HT-29 (cell line): Measurements from ENCODE around the gene DENND1A. TPM values are rescaled to one million over a fixed set of nuclear protein-coding genes. Genes with fewer than 3 reads are reported as not detected.
"Not testable (repeated sequence)": the region's sequence is repeated elsewhere in the genome, so short reads cannot be mapped to it uniquely, and the experiment has no call there.

ENCODE experiments used
- DNase-seq: peaks from one replicate; pipeline ENCODE4 v3.0.0-alpha.2; 2015; ENCODE audit warnings: low spot score
- total RNA-seq: library from RNA; depleted of rRNA; stranded (reverse); fragments of >200 nt; shearing (Covaris generic); gene quantifications from 2 replicates; pipeline ENCODE4 v1.2.3, GENCODE V29; 2014

DENND1A gene
- total RNA-seq, 1 experiment from 2014 or later: 17.9 TPM

GRCh38 chr9:123728571-123728970 is 201.4 kb downstream of the DENND1A start:
- not testable (repeated sequence) for DNase-seq

GRCh38 chr9:123727332-123727731 is 202.6 kb downstream of the DENND1A start:
- no peak for DNase-seq

GRCh38 chr9:123725389-123725788 is 204.5 kb downstream of the DENND1A start:
- no peak for DNase-seq

GRCh38 chr9:123724211-123724796 is 205.6 kb downstream of the DENND1A start:
- DNase-seq: peak; percentile 12

- DNase-seq: no peak
Observed at GRCh38 chr9:123723135-123723875, 206.6 kb downstream of the DENND1A start.

GRCh38 chr9:123722378-123722777 is 207.5 kb downstream of the DENND1A start:
- no peak for DNase-seq

- DNase-seq: no peak
Observed at GRCh38 chr9:123718188-123718587, 211.7 kb downstream of the DENND1A start.

- DNase-seq: no peak
Observed at GRCh38 chr9:123717581-123718175, 212.2 kb downstream of the DENND1A start.

- no peak for DNase-seq
Observed at GRCh38 chr9:123716339-123716945, 213.5 kb downstream of the DENND1A start.

GRCh38 chr9:123715258-123715657 is 214.7 kb downstream of the DENND1A start:
- no peak for DNase-seq

GRCh38 chr9:123713282-123713681 is 216.6 kb downstream of the DENND1A start:
- no peak for DNase-seq

GRCh38 chr9:123712399-123712798 is 217.5 kb downstream of the DENND1A start:
- no peak for DNase-seq

GRCh38 chr9:123710299-123710698 is 219.6 kb downstream of the DENND1A start:
- DNase-seq: no peak

- no peak for DNase-seq
Observed at GRCh38 chr9:123702483-123702882, 227.4 kb downstream of the DENND1A start.

GRCh38 chr9:123697686-123698085 is 232.2 kb downstream of the DENND1A start:
- DNase-seq: no peak

- DNase-seq: no peak
Observed at GRCh38 chr9:123696476-123696875, 233.4 kb downstream of the DENND1A start.

GRCh38 chr9:123695386-123695785 is 234.5 kb downstream of the DENND1A start:
- no peak for DNase-seq

GRCh38 chr9:123691765-123692303 is 238.1 kb downstream of the DENND1A start:
- no peak for DNase-seq

- DNase-seq: no peak
Observed at GRCh38 chr9:123689701-123690428, 240.1 kb downstream of the DENND1A start.

- DNase-seq: peak; percentile 50
Observed at GRCh38 chr9:123687246-123687751, 242.6 kb downstream of the DENND1A start.

GRCh38 chr9:123686829-123687192 is 243.1 kb downstream of the DENND1A start:
- peak; percentile 28 for DNase-seq
